ENCODE data around the gene ZNF839. TPM values are rescaled to one million over a fixed set of nuclear protein-coding genes. Genes with fewer than 3 reads are reported as not detected.
"Not testable (repeated sequence)": the region's sequence is repeated elsewhere in the genome, so short reads cannot be mapped to it uniquely, and the experiment has no call there.

Gene ZNF839
- total RNA-seq, 1 donor from 2014 or later: 12.1 TPM

- DNase-seq: peak; percentile 72
Measured at GRCh38 chr14:102314242-102315011, 5.1 kb upstream of the ZNF839 start.

GRCh38 chr14:102315121-102315520, 4.4 kb upstream of the ZNF839 start:
- no peak for DNase-seq

- DNase-seq: peak; percentile 87
Measured at GRCh38 chr14:102316338-102316742, 3.2 kb upstream of the ZNF839 start.

DNA sequence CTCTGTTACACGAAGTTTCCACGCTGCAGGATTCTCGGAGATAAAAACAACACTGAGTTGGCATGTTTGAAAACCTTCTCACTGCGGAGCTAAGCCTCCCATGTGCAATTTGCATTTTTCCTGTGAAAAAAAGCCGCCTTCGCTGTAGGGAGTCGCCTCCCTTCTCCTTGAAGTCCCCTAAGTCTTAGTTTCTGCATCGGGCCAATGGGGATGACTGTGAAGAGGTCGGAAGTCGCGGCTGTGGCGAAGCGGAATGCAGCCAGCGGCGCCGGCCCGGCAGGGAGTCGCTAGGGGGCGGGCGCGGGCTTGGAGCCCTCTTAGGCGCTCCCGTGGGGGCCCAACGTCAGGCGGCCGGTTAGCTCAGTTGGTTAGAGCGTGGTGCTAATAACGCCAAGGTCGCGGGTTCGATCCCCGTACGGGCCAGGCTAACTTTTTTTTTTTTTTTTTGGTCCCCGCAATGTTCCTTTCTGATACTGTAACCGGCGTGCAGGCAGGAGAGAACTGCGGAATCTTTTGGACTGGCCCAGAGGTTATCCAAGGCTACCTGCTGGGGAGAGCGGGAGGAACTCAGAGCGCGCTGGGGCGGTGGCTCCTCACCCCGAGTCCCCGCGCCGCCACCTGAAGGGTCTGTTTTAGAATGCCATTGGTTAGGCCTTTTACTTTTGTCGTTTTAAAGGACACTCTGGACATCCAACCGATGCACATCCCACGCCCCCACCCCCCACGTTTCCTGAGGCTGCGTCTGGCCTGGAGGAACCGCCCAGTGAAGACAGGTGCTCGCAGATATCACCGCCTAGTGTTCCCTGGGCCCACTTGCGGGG, 2.6 kb upstream of the ZNF839 start:
- peak; percentile 91 for DNase-seq

GRCh38 chr14:102317564-102318248, 1.8 kb upstream of the ZNF839 start:
- DNase-seq: peak; percentile 13

- DNase-seq: no peak
Measured at GRCh38 chr14:102318781-102319276, 717 bp upstream of the ZNF839 start.

GRCh38 chr14:102320033-102320660, 601 bp downstream of the ZNF839 start:
- DNase-seq: no peak

- DNase-seq: no peak
Measured at GRCh38 chr14:102320671-102321455, 1.3 kb downstream of the ZNF839 start.

DNA sequence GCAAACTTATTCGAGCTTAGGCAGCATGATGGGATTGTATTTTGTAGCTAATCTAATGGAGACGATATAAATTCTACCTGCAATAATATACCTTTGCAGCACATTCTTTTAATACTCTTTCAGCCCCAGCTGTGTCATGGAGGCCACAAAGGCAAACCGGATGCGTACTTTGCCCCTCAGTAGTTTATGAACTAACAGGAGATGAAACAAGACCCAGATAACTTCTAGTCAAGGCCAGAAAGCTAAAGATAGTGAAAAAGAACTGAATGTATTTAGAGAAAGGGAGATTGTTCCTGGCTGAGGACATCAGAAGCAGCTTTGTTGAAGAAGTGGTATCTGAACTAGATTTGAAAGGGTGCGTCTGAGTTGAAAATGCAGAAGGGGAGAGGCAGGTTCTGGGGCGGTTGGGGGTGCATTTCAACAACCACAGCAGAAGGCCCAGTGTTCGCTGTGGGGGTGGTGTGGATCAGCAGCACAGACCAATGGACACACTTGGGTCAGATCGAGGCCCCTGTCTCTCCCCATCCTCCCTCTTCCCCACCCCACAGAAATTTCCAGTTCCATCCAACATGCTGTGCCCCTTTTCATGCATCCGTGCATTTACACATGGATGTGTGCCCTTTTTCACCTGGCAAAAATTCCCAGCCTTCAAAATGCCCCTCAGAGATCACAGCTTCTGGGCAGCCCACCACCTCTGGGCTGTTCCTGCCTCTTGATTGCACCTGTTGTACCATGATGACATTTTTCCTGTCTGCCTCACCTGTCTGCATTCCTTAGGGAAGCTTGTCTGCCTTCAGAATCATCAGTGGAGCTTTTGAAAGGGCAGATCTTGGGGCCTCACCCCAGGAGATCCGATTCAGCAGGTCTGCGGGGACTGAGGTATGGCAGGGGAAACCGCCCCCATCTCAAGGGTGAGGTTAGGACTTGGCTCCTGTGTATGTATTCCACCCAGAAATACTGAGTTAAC, 2.2 kb downstream of the ZNF839 start:
- DNase-seq: no peak

- peak; percentile 25 for DNase-seq
Measured at GRCh38 chr14:102323102-102323501, 3.6 kb downstream of the ZNF839 start.

DNA sequence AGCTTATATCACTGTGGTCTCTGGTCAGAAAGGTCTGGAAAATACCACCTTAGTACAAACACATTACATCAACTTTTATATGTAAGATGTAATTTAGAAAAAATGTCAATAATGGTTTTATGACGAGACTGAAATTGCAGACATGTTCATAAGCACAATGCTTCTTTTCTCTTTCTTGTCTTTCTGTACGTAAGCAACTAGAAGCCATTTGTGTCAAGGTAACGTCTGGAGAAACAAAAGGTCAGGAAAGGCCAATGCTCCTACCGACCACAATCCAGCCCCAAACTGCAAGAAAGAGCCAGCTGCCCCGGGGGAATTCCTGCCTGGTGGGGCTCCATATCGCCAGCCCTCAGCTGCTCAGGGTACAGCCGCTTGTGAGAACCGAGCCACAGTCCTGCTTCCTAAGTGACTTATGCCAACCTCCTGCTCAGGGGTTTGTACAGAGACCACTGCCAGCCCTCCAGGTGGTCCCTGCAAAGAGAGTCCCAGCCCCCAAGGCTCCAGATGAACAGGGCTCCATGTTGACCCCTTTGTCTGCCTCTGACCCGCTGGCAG, 6.3 kb downstream of the ZNF839 start:
- no peak for DNase-seq

GRCh38 chr14:102326583-102326982, 7.0 kb downstream of the ZNF839 start:
- DNase-seq: no peak

GRCh38 chr14:102329381-102329780, 9.8 kb downstream of the ZNF839 start:
- not testable (repeated sequence) for DNase-seq

- no peak for DNase-seq
Measured at GRCh38 chr14:102330806-102331205, 11.3 kb downstream of the ZNF839 start.

- no peak for DNase-seq
Measured at GRCh38 chr14:102333390-102333789, 13.8 kb downstream of the ZNF839 start.

GRCh38 chr14:102333795-102334705, 14.5 kb downstream of the ZNF839 start:
- DNase-seq: no peak

DNA sequence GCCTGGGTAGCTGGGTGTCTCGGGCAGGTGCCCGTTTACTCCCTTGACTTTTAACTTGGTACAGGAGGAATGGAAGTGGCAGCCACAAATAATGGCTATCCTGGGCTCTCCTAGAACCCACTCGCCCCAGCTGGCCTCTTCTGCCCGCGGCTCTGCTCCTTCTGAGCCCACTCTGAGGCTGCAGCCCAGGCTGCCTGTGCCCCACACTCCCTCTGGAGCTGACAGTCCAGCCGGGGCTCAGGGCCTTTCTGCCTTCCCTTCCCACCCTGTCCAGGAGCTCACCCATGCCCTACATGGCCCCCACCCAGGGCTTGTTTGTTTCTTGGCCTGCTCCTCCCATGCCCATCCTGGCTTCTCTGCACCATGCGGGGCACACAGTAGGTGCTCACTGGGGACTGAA, 15.6 kb downstream of the ZNF839 start:
- no peak for DNase-seq

DNA sequence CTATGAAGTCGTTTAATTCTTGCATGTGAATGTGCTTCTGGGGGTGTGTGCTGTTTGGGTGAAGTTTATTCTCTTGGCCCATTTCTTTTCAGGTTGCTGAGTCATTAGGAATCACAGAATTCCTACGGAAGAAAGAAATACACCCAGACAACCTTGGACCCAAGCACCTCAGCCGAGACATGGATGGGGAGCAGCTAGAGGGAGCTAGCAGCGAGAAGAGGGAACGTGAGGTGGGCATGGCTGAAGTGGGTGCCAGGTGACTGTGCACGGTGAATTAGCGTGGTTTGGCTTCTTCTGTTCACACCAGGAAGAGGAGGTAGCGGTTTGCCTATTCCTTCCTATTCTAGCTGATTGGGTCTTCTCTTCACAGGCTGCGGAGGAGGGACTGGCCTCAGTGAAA, 19.2 kb downstream of the ZNF839 start:
- DNase-seq: no peak

GRCh38 chr14:102341566-102341965, 22.0 kb downstream of the ZNF839 start:
- no peak for DNase-seq
